Measurements from ENCODE around the gene LMO7.

Gene LMO7

GRCh38 chr13:75836441-75836840, 200.3 kb downstream of the LMO7 start:
- no peak for DNase-seq (ENCODE audit: low read depth in 1 of 2, low spot score in 1 of 2)

GRCh38 chr13:75838366-75839005, 202.4 kb downstream of the LMO7 start:
- no peak for DNase-seq (ENCODE audit: low read depth in 1 of 2, low spot score in 1 of 2)

- no peak for DNase-seq (ENCODE audit: low read depth in 1 of 2, low spot score in 1 of 2)
Observed at GRCh38 chr13:75839406-75839805, 203.3 kb downstream of the LMO7 start.

GRCh38 chr13:75841905-75842304, 205.8 kb downstream of the LMO7 start:
- DNase-seq (ENCODE audit: low read depth in 1 of 2, low spot score in 1 of 2): no peak

GRCh38 chr13:75843074-75843473, 206.9 kb downstream of the LMO7 start:
- no peak for DNase-seq (ENCODE audit: low read depth in 1 of 2, low spot score in 1 of 2)

- DNase-seq (ENCODE audit: low read depth in 1 of 2, low spot score in 1 of 2): no peak
Observed at GRCh38 chr13:75843991-75844390, 207.9 kb downstream of the LMO7 start.

GRCh38 chr13:75847588-75847987, 211.5 kb downstream of the LMO7 start:
- no peak for DNase-seq (ENCODE audit: low read depth in 1 of 2, low spot score in 1 of 2)

- DNase-seq (ENCODE audit: low read depth in 1 of 2, low spot score in 1 of 2): no peak
Observed at GRCh38 chr13:75850916-75851315, 214.8 kb downstream of the LMO7 start.

GRCh38 chr13:75855216-75855615, 219.1 kb downstream of the LMO7 start:
- no peak for DNase-seq (ENCODE audit: low read depth in 1 of 2, low spot score in 1 of 2)

- no peak for DNase-seq (ENCODE audit: low read depth in 1 of 2, low spot score in 1 of 2)
Observed at GRCh38 chr13:75855847-75856246, 219.7 kb downstream of the LMO7 start.

GRCh38 chr13:75857291-75857690, 221.2 kb downstream of the LMO7 start:
- DNase-seq (ENCODE audit: low read depth in 1 of 2, low spot score in 1 of 2): no peak

GRCh38 chr13:75860935-75861334, 224.8 kb downstream of the LMO7 start:
- DNase-seq (ENCODE audit: low read depth in 1 of 2, low spot score in 1 of 2): no peak

- DNase-seq (ENCODE audit: low read depth in 1 of 2, low spot score in 1 of 2): no peak
Observed at GRCh38 chr13:75861786-75862185, 225.7 kb downstream of the LMO7 start.

- DNase-seq (ENCODE audit: low read depth in 1 of 2, low spot score in 1 of 2): no peak
Observed at GRCh38 chr13:75864718-75865117, 228.6 kb downstream of the LMO7 start.

GRCh38 chr13:75867379-75868117, 231.4 kb downstream of the LMO7 start:
- DNase-seq (ENCODE audit: low read depth in 1 of 2, low spot score in 1 of 2): no peak

GRCh38 chr13:75869981-75870380, 233.9 kb downstream of the LMO7 start:
- no peak for DNase-seq (ENCODE audit: low read depth in 1 of 2, low spot score in 1 of 2)

- DNase-seq (ENCODE audit: low read depth in 1 of 2, low spot score in 1 of 2): no peak
Observed at GRCh38 chr13:75870397-75870903, 234.3 kb downstream of the LMO7 start.

- DNase-seq (ENCODE audit: low read depth in 1 of 2, low spot score in 1 of 2): no peak
Observed at GRCh38 chr13:75871059-75871458, 234.9 kb downstream of the LMO7 start.

- no peak for DNase-seq (ENCODE audit: low read depth in 1 of 2, low spot score in 1 of 2)
Observed at GRCh38 chr13:75872980-75873379, 236.8 kb downstream of the LMO7 start.

GRCh38 chr13:75873494-75873893, 237.4 kb downstream of the LMO7 start:
- DNase-seq (ENCODE audit: low read depth in 1 of 2, low spot score in 1 of 2): no peak

GRCh38 chr13:75875450-75875849, 239.3 kb downstream of the LMO7 start:
- DNase-seq (ENCODE audit: low read depth in 1 of 2, low spot score in 1 of 2): no peak

- peak in 1 of 2 donors; percentile 11 for DNase-seq (ENCODE audit: low read depth in 1 of 2, low spot score in 1 of 2)
Observed at GRCh38 chr13:75876142-75877050, 240.3 kb downstream of the LMO7 start.
